HEK293 (cell line): Measurements from ENCODE around the gene FRS2.

ENCODE experiments used
- HOXA7 ChIP-seq: sonication (generic); formaldehyde crosslinking; IDR thresholded peaks from 2 replicates; pipeline ENCODE4 v1.8.1; 2022; ENCODE audit warnings: missing genetic modification reagents, borderline replicate concordance
- HOXD13 ChIP-seq: sonication (generic); formaldehyde crosslinking; IDR thresholded peaks from 2 replicates; pipeline ENCODE4 v1.8.0; 2022; ENCODE audit warnings: missing genetic modification reagents, borderline replicate concordance
- KLF8 ChIP-seq: fragments of 450-650 bp; formaldehyde crosslinking; IDR thresholded peaks from 2 replicates; pipeline ENCODE4 v1.5.1; 2016; ENCODE audit warnings: missing biosample characterization, missing genetic modification characterization
- MEIS1 ChIP-seq: sonication (generic); formaldehyde crosslinking; IDR thresholded peaks from 2 replicates; pipeline ENCODE4 v1.8.1; 2022; ENCODE audit warnings: missing genetic modification reagents, mild to moderate bottlenecking, borderline replicate concordance
- OSR2 ChIP-seq: fragments of 450-650 bp; formaldehyde crosslinking; IDR thresholded peaks from 2 replicates; pipeline ENCODE4 v1.5.1; 2016; ENCODE audit warnings: missing biosample characterization, missing genetic modification characterization
- OVOL3 ChIP-seq: fragments of 450-650 bp; formaldehyde crosslinking; IDR thresholded peaks from 2 replicates; pipeline ENCODE4 v1.5.1; 2016; ENCODE audit warnings: missing biosample characterization, missing genetic modification characterization
- REPIN1 ChIP-seq: fragments of 450-650 bp; formaldehyde crosslinking; IDR thresholded peaks from 2 replicates; pipeline ENCODE4 v1.5.1; 2017; ENCODE audit warnings: missing biosample characterization, missing genetic modification characterization, low read depth
- SP2 ChIP-seq: fragments of 450-650 bp; formaldehyde crosslinking; IDR thresholded peaks from 2 replicates; pipeline ENCODE4 v1.5.1; 2016; ENCODE audit warnings: missing biosample characterization, missing genetic modification characterization
- SP7 ChIP-seq: fragments of 450-650 bp; formaldehyde crosslinking; IDR thresholded peaks from 2 replicates; pipeline ENCODE4 v1.5.1; 2016; ENCODE audit warnings: missing biosample characterization, missing genetic modification characterization
- TRIM28 ChIP-seq: IDR thresholded peaks from 2 replicates; pipeline ENCODE4 v1.6.1; 2011; ENCODE audit warnings: low read length, control low read depth, borderline replicate concordance
- YY1 ChIP-seq: fragments of 450-650 bp; formaldehyde crosslinking; IDR thresholded peaks from 2 replicates; pipeline ENCODE4 v1.5.1; 2018; ENCODE audit warnings: missing biosample characterization, missing genetic modification characterization
- ZBTB20 ChIP-seq: fragments of 450-650 bp; formaldehyde crosslinking; IDR thresholded peaks from 2 replicates; pipeline ENCODE4 v1.5.1; 2016; ENCODE audit warnings: missing biosample characterization, missing genetic modification characterization
- ZBTB48 ChIP-seq: fragments of 450-650 bp; formaldehyde crosslinking; IDR thresholded peaks from 2 replicates; pipeline ENCODE4 v1.5.1; 2016; ENCODE audit warnings: missing biosample characterization, missing genetic modification characterization
- ZNF114 ChIP-seq: fragments of 450-650 bp; formaldehyde crosslinking; IDR thresholded peaks from 2 replicates; pipeline ENCODE4 v1.5.0; 2017; ENCODE audit warnings: missing biosample characterization, missing genetic modification characterization
- ZNF138 ChIP-seq: fragments of 450-650 bp; formaldehyde crosslinking; IDR thresholded peaks from 2 replicates; pipeline ENCODE4 v1.5.1; 2016; ENCODE audit warnings: missing biosample characterization, missing genetic modification characterization, borderline replicate concordance
- ZNF248 ChIP-seq: fragments of 450-650 bp; formaldehyde crosslinking; IDR thresholded peaks from 2 replicates; pipeline ENCODE4 v1.5.1; 2017; ENCODE audit warnings: missing biosample characterization, missing genetic modification characterization
- ZNF510 ChIP-seq: fragments of 450-650 bp; formaldehyde crosslinking; IDR thresholded peaks from 2 replicates; pipeline ENCODE4 v1.5.1; 2018; ENCODE audit warnings: mild to moderate bottlenecking, missing genetic modification characterization, missing biosample characterization; ENCODE audit not compliant: insufficient replicate concordance
- ZNF514 ChIP-seq: fragments of 450-650 bp; formaldehyde crosslinking; IDR thresholded peaks from 2 replicates; pipeline ENCODE4 v1.5.1; 2016; ENCODE audit warnings: missing biosample characterization, missing genetic modification characterization
- ZNF548 ChIP-seq: fragments of 450-650 bp; formaldehyde crosslinking; IDR thresholded peaks from 2 replicates; pipeline ENCODE4 v1.5.1; 2016; ENCODE audit warnings: missing biosample characterization, missing genetic modification characterization
- ZNF596 ChIP-seq: fragments of 450-650 bp; IDR thresholded peaks from 2 replicates; pipeline ENCODE4 v1.5.0; 2018; ENCODE audit warnings: missing biosample characterization, mild to moderate bottlenecking, missing genetic modification characterization, moderate library complexity
- ZNF600 ChIP-seq: fragments of 450-650 bp; formaldehyde crosslinking; IDR thresholded peaks from 2 replicates; pipeline ENCODE4 v1.5.1; 2016; ENCODE audit warnings: missing biosample characterization, missing genetic modification characterization
- ZNF626 ChIP-seq: fragments of 450-650 bp; sonication (Bioruptor Pico); formaldehyde crosslinking; IDR thresholded peaks from 2 replicates; pipeline ENCODE4 v1.5.1; 2018; ENCODE audit warnings: missing biosample characterization, missing genetic modification characterization, inconsistent platforms
- ZNF629 ChIP-seq: fragments of 450-650 bp; formaldehyde crosslinking; IDR thresholded peaks from 2 replicates; pipeline ENCODE4 v1.5.1; 2017; ENCODE audit warnings: missing biosample characterization, missing genetic modification characterization
- ZNF654 ChIP-seq: fragments of 450-650 bp; formaldehyde crosslinking; IDR thresholded peaks from 2 replicates; pipeline ENCODE4 v1.5.1; 2016; ENCODE audit warnings: low read depth, missing biosample characterization, missing genetic modification characterization
- ZNF677 ChIP-seq: fragments of 450-650 bp; IDR thresholded peaks from 2 replicates; pipeline ENCODE4 v1.5.0; 2018; ENCODE audit warnings: missing biosample characterization, mild to moderate bottlenecking, missing genetic modification characterization, moderate library complexity
- ZNF701 ChIP-seq: fragments of 450-650 bp; formaldehyde crosslinking; IDR thresholded peaks from 2 replicates; pipeline ENCODE4 v1.5.1; 2016; ENCODE audit warnings: missing biosample characterization, missing genetic modification characterization
- ZNF76 ChIP-seq: fragments of 450-650 bp; formaldehyde crosslinking; IDR thresholded peaks from 2 replicates; pipeline ENCODE4; 2016; ENCODE audit warnings: low read depth, missing biosample characterization, missing genetic modification characterization, borderline replicate concordance
- ZNF837 ChIP-seq: fragments of 450-650 bp; formaldehyde crosslinking; IDR thresholded peaks from 2 replicates; pipeline ENCODE4 v1.5.1; 2016; ENCODE audit warnings: missing biosample characterization, missing genetic modification characterization
- ZSCAN16 ChIP-seq: fragments of 450-650 bp; formaldehyde crosslinking; IDR thresholded peaks from 2 replicates; pipeline ENCODE4 v1.5.1; 2016; ENCODE audit warnings: missing biosample characterization, missing genetic modification characterization
- ZXDB ChIP-seq: fragments of 450-650 bp; formaldehyde crosslinking; IDR thresholded peaks from 2 replicates; pipeline ENCODE4 v1.5.1; 2016; ENCODE audit warnings: missing biosample characterization, missing genetic modification characterization
- TF ChIP-seq, protein P1 (sequence below): fragments of 450-650 bp; formaldehyde crosslinking; IDR thresholded peaks from 2 replicates; pipeline ENCODE4 v1.5.1; 2016; ENCODE audit warnings: missing biosample characterization, missing genetic modification characterization
- TF ChIP-seq, protein P2 (sequence below): fragments of 450-650 bp; formaldehyde crosslinking; IDR thresholded peaks from 2 replicates; pipeline ENCODE4 v1.5.1; 2016; ENCODE audit warnings: missing biosample characterization, missing genetic modification characterization
- TF ChIP-seq, protein P3 (sequence below): fragments of 450-650 bp; formaldehyde crosslinking; IDR thresholded peaks from 2 replicates; pipeline ENCODE4 v1.5.1; 2016; ENCODE audit warnings: missing biosample characterization, missing genetic modification characterization
- TF ChIP-seq, protein P4 (sequence below): fragments of 450-650 bp; formaldehyde crosslinking; IDR thresholded peaks from 2 replicates; pipeline ENCODE4 v1.5.1; 2016; ENCODE audit warnings: missing biosample characterization, missing genetic modification characterization

Gene FRS2

GRCh38 chr12:69502345-69503081 is 32.3 kb downstream of the FRS2 start (continued):
- TF ChIP-seq, protein P1, sequence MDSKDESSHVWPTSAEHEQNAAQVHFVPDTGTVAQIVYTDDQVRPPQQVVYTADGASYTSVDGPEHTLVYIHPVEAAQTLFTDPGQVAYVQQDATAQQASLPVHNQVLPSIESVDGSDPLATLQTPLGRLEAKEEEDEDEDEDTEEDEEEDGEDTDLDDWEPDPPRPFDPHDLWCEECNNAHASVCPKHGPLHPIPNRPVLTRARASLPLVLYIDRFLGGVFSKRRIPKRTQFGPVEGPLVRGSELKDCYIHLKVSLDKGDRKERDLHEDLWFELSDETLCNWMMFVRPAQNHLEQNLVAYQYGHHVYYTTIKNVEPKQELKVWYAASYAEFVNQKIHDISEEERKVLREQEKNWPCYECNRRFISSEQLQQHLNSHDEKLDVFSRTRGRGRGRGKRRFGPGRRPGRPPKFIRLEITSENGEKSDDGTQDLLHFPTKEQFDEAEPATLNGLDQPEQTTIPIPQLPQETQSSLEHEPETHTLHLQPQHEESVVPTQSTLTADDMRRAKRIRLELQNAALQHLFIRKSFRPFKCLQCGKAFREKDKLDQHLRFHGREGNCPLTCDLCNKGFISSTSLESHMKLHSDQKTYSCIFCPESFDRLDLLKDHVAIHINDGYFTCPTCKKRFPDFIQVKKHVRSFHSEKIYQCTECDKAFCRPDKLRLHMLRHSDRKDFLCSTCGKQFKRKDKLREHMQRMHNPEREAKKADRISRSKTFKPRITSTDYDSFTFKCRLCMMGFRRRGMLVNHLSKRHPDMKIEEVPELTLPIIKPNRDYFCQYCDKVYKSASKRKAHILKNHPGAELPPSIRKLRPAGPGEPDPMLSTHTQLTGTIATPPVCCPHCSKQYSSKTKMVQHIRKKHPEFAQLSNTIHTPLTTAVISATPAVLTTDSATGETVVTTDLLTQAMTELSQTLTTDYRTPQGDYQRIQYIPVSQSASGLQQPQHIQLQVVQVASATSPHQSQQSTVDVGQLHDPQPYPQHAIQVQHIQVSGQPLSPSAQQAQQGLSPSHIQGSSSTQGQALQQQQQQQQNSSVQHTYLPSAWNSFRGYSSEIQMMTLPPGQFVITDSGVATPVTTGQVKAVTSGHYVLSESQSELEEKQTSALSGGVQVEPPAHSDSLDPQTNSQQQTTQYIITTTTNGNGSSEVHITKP (tag by site-specific recombination), result no peak
- TF ChIP-seq HOXD13 (CRISPR knock-in tag) (no peak), ZNF701 (no peak), SP7 (peak; percentile 86), ZNF596 (no peak), SP2 (tag by site-specific recombination) (no peak), ZNF76 (tag by site-specific recombination) (no peak), HOXA7 (no peak), ZSCAN16 (tag by site-specific recombination) (no peak), ZNF548 (tag by site-specific recombination) (no peak), ZNF114 (tag by site-specific recombination) (no peak), ZNF677 (tag by site-specific recombination) (no peak), ZNF514 (no peak), ZNF654 (tag by site-specific recombination) (no peak), TRIM28 (no peak), OVOL3 (no peak), KLF8 (no peak), YY1 (tag by site-specific recombination) (no peak), OSR2 (tag by site-specific recombination) (peak; percentile 7; the same call in 1 of the 2 replicates), ZNF626 (tag by site-specific recombination) (no peak), ZBTB20 (tag by site-specific recombination) (no peak), ZNF629 (tag by site-specific recombination) (peak; percentile 39; the same call in 1 of the 2 replicates), ZNF248 (no peak), ZXDB (tag by site-specific recombination) (no peak), ZBTB48 (tag by site-specific recombination) (no peak), ZNF837 (no peak), MEIS1 (peak; percentile 56; the same call in 1 of the 2 replicates), ZNF600 (tag by site-specific recombination) (peak; percentile 64), REPIN1 (tag by site-specific recombination) (no peak), ZNF138 (tag by site-specific recombination) (no peak), ZNF510 (tag by site-specific recombination) (no peak)
- TF ChIP-seq, protein P2, sequence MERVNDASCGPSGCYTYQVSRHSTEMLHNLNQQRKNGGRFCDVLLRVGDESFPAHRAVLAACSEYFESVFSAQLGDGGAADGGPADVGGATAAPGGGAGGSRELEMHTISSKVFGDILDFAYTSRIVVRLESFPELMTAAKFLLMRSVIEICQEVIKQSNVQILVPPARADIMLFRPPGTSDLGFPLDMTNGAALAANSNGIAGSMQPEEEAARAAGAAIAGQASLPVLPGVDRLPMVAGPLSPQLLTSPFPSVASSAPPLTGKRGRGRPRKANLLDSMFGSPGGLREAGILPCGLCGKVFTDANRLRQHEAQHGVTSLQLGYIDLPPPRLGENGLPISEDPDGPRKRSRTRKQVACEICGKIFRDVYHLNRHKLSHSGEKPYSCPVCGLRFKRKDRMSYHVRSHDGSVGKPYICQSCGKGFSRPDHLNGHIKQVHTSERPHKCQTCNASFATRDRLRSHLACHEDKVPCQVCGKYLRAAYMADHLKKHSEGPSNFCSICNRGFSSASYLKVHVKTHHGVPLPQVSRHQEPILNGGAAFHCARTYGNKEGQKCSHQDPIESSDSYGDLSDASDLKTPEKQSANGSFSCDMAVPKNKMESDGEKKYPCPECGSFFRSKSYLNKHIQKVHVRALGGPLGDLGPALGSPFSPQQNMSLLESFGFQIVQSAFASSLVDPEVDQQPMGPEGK, result 0 out of 2 replicates have a peak, but pooled peaks have one; percentile 15
- TF ChIP-seq, protein P3, sequence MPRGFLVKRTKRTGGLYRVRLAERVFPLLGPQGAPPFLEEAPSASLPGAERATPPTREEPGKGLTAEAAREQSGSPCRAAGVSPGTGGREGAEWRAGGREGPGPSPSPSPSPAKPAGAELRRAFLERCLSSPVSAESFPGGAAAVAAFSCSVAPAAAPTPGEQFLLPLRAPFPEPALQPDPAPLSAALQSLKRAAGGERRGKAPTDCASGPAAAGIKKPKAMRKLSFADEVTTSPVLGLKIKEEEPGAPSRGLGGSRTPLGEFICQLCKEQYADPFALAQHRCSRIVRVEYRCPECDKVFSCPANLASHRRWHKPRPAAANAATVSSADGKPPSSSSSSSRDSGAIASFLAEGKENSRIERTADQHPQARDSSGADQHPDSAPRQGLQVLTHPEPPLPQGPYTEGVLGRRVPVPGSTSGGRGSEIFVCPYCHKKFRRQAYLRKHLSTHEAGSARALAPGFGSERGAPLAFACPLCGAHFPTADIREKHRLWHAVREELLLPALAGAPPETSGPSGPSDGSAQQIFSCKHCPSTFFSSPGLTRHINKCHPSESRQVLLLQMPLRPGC (tag by site-specific recombination), result 0 out of 2 replicates have a peak, but pooled peaks have one; percentile 55
- TF ChIP-seq, protein P4, sequence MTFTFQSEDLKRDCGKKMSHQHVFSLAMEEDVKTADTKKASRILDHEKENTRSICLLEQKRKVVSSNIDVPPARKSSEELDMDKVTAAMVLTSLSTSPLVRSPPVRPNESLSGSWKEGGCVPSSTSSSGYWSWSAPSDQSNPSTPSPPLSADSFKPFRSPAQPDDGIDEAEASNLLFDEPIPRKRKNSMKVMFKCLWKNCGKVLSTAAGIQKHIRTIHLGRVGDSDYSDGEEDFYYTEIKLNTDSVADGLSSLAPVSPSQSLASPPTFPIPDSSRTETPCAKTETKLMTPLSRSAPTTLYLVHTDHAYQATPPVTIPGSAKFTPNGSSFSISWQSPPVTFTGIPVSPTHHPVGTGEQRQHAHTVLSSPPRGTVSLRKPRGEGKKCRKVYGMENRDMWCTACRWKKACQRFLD (tag by site-specific recombination), result no peak
